ENCODE measurements around the gene ARAP2. TPM values are rescaled to one million over a fixed set of nuclear protein-coding genes. Genes with fewer than 3 reads are reported as not detected.
"Not testable (repeated sequence)": the region's sequence is repeated elsewhere in the genome, so short reads cannot be mapped to it uniquely, and the experiment has no call there.

Gene ARAP2
- total RNA-seq, 2 experiments from 2014 or later = 6.9 to 8.6 TPM

DNA sequence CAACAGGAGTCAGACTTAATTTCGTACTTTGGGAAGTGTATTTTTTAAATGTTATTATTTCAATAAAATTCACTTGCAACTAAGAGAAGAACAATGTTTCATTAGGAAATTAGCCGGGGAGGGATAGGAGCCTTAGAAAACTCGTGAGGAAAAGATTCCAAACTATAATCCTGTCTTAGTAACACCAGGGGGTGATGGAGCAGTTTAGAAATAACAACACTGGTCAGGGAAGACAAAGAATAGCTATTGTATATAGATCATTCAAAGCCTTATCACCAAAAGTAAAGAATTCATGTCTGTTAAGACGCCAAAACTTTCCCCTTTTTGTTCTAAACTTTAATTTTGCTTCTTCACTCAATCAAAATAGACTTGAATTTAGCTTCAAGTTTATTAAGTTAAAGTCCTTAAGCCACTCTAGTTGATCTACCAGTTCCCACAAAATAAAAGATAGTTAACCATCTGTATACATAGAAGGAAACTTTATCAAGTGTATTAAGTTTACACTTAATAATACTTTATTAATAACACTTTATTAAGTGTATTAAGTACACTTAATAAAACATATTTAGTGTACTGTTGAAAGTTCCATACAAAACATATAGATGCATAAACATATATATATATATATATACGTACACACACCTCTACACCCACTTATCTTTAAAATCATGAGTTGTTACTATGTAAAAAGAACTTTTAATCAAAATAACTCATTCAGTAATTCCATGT is 60.5 kb downstream of the ARAP2 start:
- H3K4me3 ChIP-seq (ENCODE audit: low read depth, low read length, poor library complexity, severe bottlenecking) = no peak overlapping the region
- POLR2A ChIA-PET = interaction anchor here (0.5 to 1.1 kb wide), 4 partner anchors 14 to 215 kb away, joined by 3 to 4 read pairs (median 3); no protein-coding TSS in a partner anchor
- H3K9me3 ChIP-seq (ENCODE audit: low read length) = no peaks in the 10 kb centered on the region
- H4K20me1 ChIP-seq (ENCODE audit: insufficient read depth, low read length) = no peaks in the 10 kb centered on the region
- BruUV-seq (replicated peaks) = no TSS peak
- H2AFZ ChIP-seq (ENCODE audit: low read length) = no peak overlapping the region
- no peaks in the 10 kb centered on the region for H3K79me2 ChIP-seq (ENCODE audit: insufficient read depth, low read depth, low read length)
- no peak overlapping the region for H3K27ac ChIP-seq (ENCODE audit: low read depth, low read length, poor library complexity, severe bottlenecking)
- TF ChIP-seq EZH2phosphoT487 (IDR thresholded peaks at IDR 0.05; ENCODE audit: borderline replicate concordance, low read depth, low read length) = no peak
- TF ChIP-seq, protein P1, sequence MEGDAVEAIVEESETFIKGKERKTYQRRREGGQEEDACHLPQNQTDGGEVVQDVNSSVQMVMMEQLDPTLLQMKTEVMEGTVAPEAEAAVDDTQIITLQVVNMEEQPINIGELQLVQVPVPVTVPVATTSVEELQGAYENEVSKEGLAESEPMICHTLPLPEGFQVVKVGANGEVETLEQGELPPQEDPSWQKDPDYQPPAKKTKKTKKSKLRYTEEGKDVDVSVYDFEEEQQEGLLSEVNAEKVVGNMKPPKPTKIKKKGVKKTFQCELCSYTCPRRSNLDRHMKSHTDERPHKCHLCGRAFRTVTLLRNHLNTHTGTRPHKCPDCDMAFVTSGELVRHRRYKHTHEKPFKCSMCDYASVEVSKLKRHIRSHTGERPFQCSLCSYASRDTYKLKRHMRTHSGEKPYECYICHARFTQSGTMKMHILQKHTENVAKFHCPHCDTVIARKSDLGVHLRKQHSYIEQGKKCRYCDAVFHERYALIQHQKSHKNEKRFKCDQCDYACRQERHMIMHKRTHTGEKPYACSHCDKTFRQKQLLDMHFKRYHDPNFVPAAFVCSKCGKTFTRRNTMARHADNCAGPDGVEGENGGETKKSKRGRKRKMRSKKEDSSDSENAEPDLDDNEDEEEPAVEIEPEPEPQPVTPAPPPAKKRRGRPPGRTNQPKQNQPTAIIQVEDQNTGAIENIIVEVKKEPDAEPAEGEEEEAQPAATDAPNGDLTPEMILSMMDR (conservative IDR thresholded peaks at IDR 0.05; ENCODE audit: low read length) = no peak
- H3K4me2 ChIP-seq (ENCODE audit: low read length) = no peak overlapping the region
- H3K4me1 ChIP-seq (ENCODE audit: insufficient read depth, low read length, poor library complexity, severe bottlenecking) = peaks cover 4% of the 10 kb centered on the region
- no peak for DNase-seq (ENCODE audit: low spot score)
- no peaks in the 10 kb centered on the region for H3K9me2 ChIP-seq (ENCODE audit: insufficient read depth, low read length)
- CTCF ChIA-PET (ENCODE audit: unreplicated experiment) = no interaction called here
- no peaks in the 10 kb centered on the region for H3K36me3 ChIP-seq (ENCODE audit: insufficient read depth, low read length)
- intact Hi-C loops (cut with micrococcal nuclease; ENCODE audit: unreplicated experiment) = no loop called here

DNA sequence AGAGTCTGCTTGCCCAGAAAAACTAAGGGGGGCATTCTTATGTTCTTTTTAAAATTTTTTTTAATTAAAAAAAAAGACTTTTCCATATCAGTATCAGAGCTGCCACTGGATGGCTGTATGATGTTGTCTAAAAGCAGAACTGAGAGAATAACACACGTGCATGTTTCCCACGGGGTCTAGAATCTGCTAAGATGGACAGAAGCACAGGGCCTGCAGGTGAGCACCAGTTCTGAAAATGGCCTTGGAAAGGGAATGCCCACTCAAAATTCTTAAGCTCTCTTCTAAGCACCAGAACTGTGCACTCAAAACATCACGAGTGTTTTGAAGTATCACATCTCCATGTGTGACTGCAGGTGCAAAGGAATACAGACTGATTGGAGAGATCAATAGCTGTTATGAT is 61.1 kb downstream of the ARAP2 start:
- H4K20me1 ChIP-seq (ENCODE audit: insufficient read depth, low read length) = no peaks in the 10 kb centered on the region
- H3K27ac ChIP-seq (ENCODE audit: low read depth, low read length, poor library complexity, severe bottlenecking) = no peak overlapping the region
- DNase-seq (ENCODE audit: low spot score) = peak; percentile 41
- no peak overlapping the region for H2AFZ ChIP-seq (ENCODE audit: low read length)
- H3K9me3 ChIP-seq (ENCODE audit: low read length) = no peaks in the 10 kb centered on the region
- H3K4me1 ChIP-seq (ENCODE audit: insufficient read depth, low read length, poor library complexity, severe bottlenecking) = peaks cover 4% of the 10 kb centered on the region
- no peaks in the 10 kb centered on the region for H3K79me2 ChIP-seq (ENCODE audit: insufficient read depth, low read depth, low read length)
- no peak overlapping the region for H3K4me2 ChIP-seq (ENCODE audit: low read length)
- intact Hi-C loops (cut with micrococcal nuclease; ENCODE audit: unreplicated experiment) = no loop called here
- POLR2A ChIA-PET = interaction anchor here (0.5 to 1.1 kb wide), 3 partner anchors 14 to 216 kb away, joined by 3 to 4 read pairs (median 3); no protein-coding TSS in a partner anchor
- CTCF ChIA-PET (ENCODE audit: unreplicated experiment) = no interaction called here
- no peaks in the 10 kb centered on the region for H3K36me3 ChIP-seq (ENCODE audit: insufficient read depth, low read length)
- no peaks in the 10 kb centered on the region for H3K9me2 ChIP-seq (ENCODE audit: insufficient read depth, low read length)
- BruUV-seq (replicated peaks) = no TSS peak
- H3K4me3 ChIP-seq (ENCODE audit: low read depth, low read length, poor library complexity, severe bottlenecking) = no peak overlapping the region
- no peak for TF ChIP-seq EZH2phosphoT487 (IDR thresholded peaks at IDR 0.05; ENCODE audit: borderline replicate concordance, low read depth, low read length)
- TF ChIP-seq, protein P1 (conservative IDR thresholded peaks at IDR 0.05; ENCODE audit: low read length) = 0 out of 2 replicates have a peak, but pooled peaks have one; percentile 45

DNA sequence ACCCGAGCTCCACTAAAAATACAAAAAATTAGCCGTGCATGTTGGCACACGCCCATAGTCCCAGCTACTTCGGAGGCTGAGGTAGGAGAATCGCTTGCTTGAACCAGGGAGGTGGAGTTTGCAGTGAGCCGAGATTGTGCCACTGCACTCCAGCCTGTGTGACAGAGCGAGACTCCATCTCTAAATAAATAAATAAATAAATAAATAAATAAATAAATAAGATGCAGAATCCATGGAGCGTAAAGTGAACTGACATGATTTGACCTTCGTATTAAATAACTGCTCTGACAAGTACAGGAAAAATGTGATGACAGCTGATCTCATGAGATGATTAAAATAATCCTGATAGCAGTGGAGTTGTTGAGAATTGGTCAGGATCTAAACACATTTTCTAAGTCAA is 62.0 kb downstream of the ARAP2 start:
- intact Hi-C loops (cut with micrococcal nuclease; ENCODE audit: unreplicated experiment); BruUV-seq (replicated peaks); H3K4me1 ChIP-seq (ENCODE audit: insufficient read depth, low read length, poor library complexity, severe bottlenecking); H3K4me2 ChIP-seq (ENCODE audit: low read length); H3K36me3 ChIP-seq (ENCODE audit: insufficient read depth, low read length); H3K79me2 ChIP-seq (ENCODE audit: insufficient read depth, low read depth, low read length); H3K27ac ChIP-seq (ENCODE audit: low read depth, low read length, poor library complexity, severe bottlenecking); H2AFZ ChIP-seq (ENCODE audit: low read length); H3K9me2 ChIP-seq (ENCODE audit: insufficient read depth, low read length); H3K9me3 ChIP-seq (ENCODE audit: low read length); H3K4me3 ChIP-seq (ENCODE audit: low read depth, low read length, poor library complexity, severe bottlenecking); DNase-seq (ENCODE audit: low spot score); POLR2A ChIA-PET; CTCF ChIA-PET (ENCODE audit: unreplicated experiment); H4K20me1 ChIP-seq (ENCODE audit: insufficient read depth, low read length): not testable (repeated sequence)
